ENCODE measurements around the gene LAMA3. TPM values are rescaled to one million over a fixed set of nuclear protein-coding genes. Genes with fewer than 3 reads are reported as not detected.

LAMA3 gene
- total and polyA plus RNA-seq, 8 donors = 2.1 to 13.9 (median 5.1) TPM

GRCh38 chr18:23668731-23669130, 20.5 kb upstream of the LAMA3 start:
- no peak overlapping the region for H3K27ac ChIP-seq
- H3K9me3 ChIP-seq = no peaks in the 10 kb centered on the region
- intact Hi-C loops (cut with DNase I) = no loop called here
- H3K27me3 ChIP-seq = no peaks in the 10 kb centered on the region
- no peak overlapping the region for H3K4me3 ChIP-seq
- WGBS, 2 donors = 41 to 45% methylated on average over 4 of the region's 4 CpGs
- no peak for TF ChIP-seq CTCF (IDR thresholded peaks at IDR 0.05)
- ATAC-seq (no peak), DNase-seq (no peak), FAIRE-seq (no peak)
- H3K36me3 ChIP-seq = no peaks in the 10 kb centered on the region
- no peaks in the 10 kb centered on the region for H3K4me1 ChIP-seq

- no peaks in the 10 kb centered on the region for H3K36me3 ChIP-seq
- no peaks in the 10 kb centered on the region for H3K9me3 ChIP-seq
- H3K27me3 ChIP-seq = no peaks in the 10 kb centered on the region
- DNase-seq (no peak), FAIRE-seq (no peak), ATAC-seq (no peak)
- no peak overlapping the region for H3K4me3 ChIP-seq
- WGBS, 2 donors = 76 to 79% methylated on average over 8 of the region's 8 CpGs
- TF ChIP-seq CTCF (IDR thresholded peaks at IDR 0.05) = no peak
- H3K4me1 ChIP-seq = no peaks in the 10 kb centered on the region
- intact Hi-C loops (cut with DNase I) = no loop called here
- H3K27ac ChIP-seq = no peak overlapping the region
Measured at GRCh38 chr18:23669202-23669766, 20.0 kb upstream of the LAMA3 start.

GRCh38 chr18:23669804-23670405, 19.3 kb upstream of the LAMA3 start:
- no peak for ATAC-seq
- H3K27me3 ChIP-seq = no peaks in the 10 kb centered on the region

GRCh38 chr18:23671564-23671963, 17.7 kb upstream of the LAMA3 start:
- Histone ChIP-seq H3K27ac (no peak overlapping the region), H3K4me3 (no peak overlapping the region), H3K36me3 (no peaks in the 10 kb centered on the region), H3K4me1 (no peaks in the 10 kb centered on the region), H3K27me3 (no peaks in the 10 kb centered on the region), H3K9me3 (no peaks in the 10 kb centered on the region)
- ATAC-seq (no peak), FAIRE-seq (no peak), DNase-seq (no peak)
- intact Hi-C loops (cut with DNase I) = no loop called here
- TF ChIP-seq CTCF (IDR thresholded peaks at IDR 0.05) = no peak
- WGBS, 2 donors = 62 to 81% methylated on average over 1 of the region's 1 CpG

More at GRCh38 chr18:23669804-23670405, 19.3 kb upstream of the LAMA3 start:
- H3K36me3 ChIP-seq = no peaks in the 10 kb centered on the region
- H3K27ac ChIP-seq = no peak overlapping the region
- no peak for DNase-seq
- TF ChIP-seq CTCF (IDR thresholded peaks at IDR 0.05) = no peak
- H3K4me1 ChIP-seq = no peaks in the 10 kb centered on the region
- no peaks in the 10 kb centered on the region for H3K9me3 ChIP-seq
- no peak overlapping the region for H3K4me3 ChIP-seq
- 73 to 78% methylated on average over 4 of the region's 4 CpGs for WGBS, 2 donors
- intact Hi-C loops (cut with DNase I) = no loop called here
- FAIRE-seq = no peak

DNA sequence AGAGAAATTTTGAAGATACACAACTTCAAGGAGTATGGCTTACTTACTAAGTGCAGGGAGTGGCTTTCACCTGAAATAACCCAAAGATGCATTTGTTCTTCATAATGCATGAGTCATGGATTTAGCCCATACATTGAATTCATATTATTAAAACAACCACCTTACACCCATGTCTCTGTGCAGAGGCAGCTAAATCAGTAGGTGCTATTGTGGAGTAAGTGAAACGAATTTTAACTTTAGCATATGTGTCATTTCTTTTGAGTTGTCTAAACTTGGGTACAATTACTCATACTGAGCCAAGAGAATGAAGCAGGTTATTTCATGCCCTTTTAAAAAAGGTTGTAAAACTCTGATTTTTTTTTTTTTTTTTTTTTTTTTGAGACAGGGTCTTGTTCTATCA, 15.5 kb upstream of the LAMA3 start:
- Histone ChIP-seq H3K4me1 (no peaks in the 10 kb centered on the region), H3K9me3 (no peaks in the 10 kb centered on the region), H3K36me3 (no peaks in the 10 kb centered on the region), H3K27ac (no peak overlapping the region), H3K27me3 (no peaks in the 10 kb centered on the region), H3K4me3 (no peak overlapping the region)
- TF ChIP-seq CTCF (IDR thresholded peaks at IDR 0.05) = no peak
- ATAC-seq (no peak), FAIRE-seq (no peak), DNase-seq (no peak)
- intact Hi-C loops (cut with DNase I) = no loop called here
- WGBS, 2 donors = 50 to 71% methylated on average over 1 of the region's 1 CpG
